Measurements from ENCODE around the gene BUB1. TPM values are rescaled to one million over a fixed set of nuclear protein-coding genes. Genes with fewer than 3 reads are reported as not detected.

Gene BUB1
- polyA plus RNA-seq, 1 donor from 2014 or later: 2.4 TPM

DNA sequence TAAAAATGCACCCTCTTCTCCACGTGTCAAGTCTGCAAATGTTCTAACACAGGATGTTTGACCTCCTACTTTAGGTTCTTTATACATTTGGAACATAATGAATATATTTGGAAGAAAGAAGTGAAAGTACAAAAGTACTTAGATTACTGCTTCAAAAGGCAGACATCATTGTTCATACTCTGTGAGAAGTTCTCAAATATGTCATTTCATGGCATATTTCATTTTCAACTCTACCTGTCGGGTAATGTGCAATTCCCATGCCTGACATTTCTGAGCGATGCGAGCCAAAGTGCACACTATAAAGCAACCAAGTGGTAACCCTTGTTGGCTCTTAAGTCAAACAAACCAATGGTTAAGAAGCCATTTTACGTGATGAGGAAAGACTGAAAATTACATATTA lies 7.0 kb downstream of the BUB1 start:
- H3F3A ChIP-seq (ENCODE audit: insufficient read depth, low read length, poor library complexity, severe bottlenecking): no peaks in the 10 kb centered on the region
- H3K4me2 ChIP-seq (ENCODE audit: low read length): no peak overlapping the region
- H3K9ac ChIP-seq (ENCODE audit: low read length): no peak overlapping the region
- no peaks in the 10 kb centered on the region for H3K9me2 ChIP-seq (ENCODE audit: insufficient read depth, low read length)
- no peak for TF ChIP-seq EZH2 (IDR thresholded peaks at IDR 0.05; ENCODE audit: borderline replicate concordance, insufficient read depth, low read length, poor library complexity, severe bottlenecking)
- no peaks in the 10 kb centered on the region for H3K36me3 ChIP-seq (ENCODE audit: insufficient read depth, low read length)
- H3K79me2 ChIP-seq (replicated peaks; ENCODE audit: insufficient read depth, low read length): peaks cover 3% of the 10 kb centered on the region
- no peak overlapping the region for H3K4me3 ChIP-seq (ENCODE audit: low read length)
- H3K27me3 ChIP-seq (ENCODE audit: insufficient read depth, low read depth, low read length): no peaks in the 10 kb centered on the region
- H2AFZ ChIP-seq (ENCODE audit: low read depth, low read length): no peak overlapping the region
- H3K27ac ChIP-seq (ENCODE audit: low read length): no peak overlapping the region
- H4K20me1 ChIP-seq (ENCODE audit: insufficient read depth): no peaks in the 10 kb centered on the region
- no peaks in the 10 kb centered on the region for H3K9me3 ChIP-seq (ENCODE audit: low read length)

DNA sequence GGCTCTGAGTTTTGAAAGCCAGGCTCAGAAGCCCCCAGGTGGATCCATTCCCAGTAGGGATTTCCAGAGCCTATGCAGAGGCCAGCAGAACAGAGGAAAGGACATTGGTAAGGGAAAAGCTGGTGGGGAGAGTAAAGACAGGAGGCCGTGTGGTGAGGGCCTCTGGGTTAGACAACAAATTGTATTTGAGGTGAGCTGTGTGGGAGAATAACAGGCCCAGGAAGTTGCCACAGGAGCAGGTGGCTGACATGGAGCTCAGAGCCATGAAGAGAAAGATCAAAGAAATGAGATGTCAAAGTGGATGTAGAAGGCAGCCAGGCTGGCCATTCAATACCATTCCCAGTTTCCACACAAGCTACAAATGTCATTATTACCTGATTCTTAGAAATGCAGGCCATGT lies 8.8 kb downstream of the BUB1 start:
- Histone ChIP-seq H3K27ac (ENCODE audit: low read length) (no peak overlapping the region), H3K4me3 (ENCODE audit: low read length) (no peak overlapping the region), H3K27me3 (ENCODE audit: insufficient read depth, low read depth, low read length) (no peaks in the 10 kb centered on the region), H3K36me3 (ENCODE audit: insufficient read depth, low read length) (no peaks in the 10 kb centered on the region), H3K9me2 (ENCODE audit: insufficient read depth, low read length) (no peaks in the 10 kb centered on the region), H3K4me2 (ENCODE audit: low read length) (no peak overlapping the region), H3K9ac (ENCODE audit: low read length) (no peak overlapping the region), H3F3A (ENCODE audit: insufficient read depth, low read length, poor library complexity, severe bottlenecking) (no peaks in the 10 kb centered on the region), H3K79me2 (replicated peaks; ENCODE audit: insufficient read depth, low read length) (no peaks in the 10 kb centered on the region), H4K20me1 (ENCODE audit: insufficient read depth) (no peaks in the 10 kb centered on the region), H3K9me3 (ENCODE audit: low read length) (no peaks in the 10 kb centered on the region), H2AFZ (ENCODE audit: low read depth, low read length) (no peak overlapping the region)
- TF ChIP-seq TAF1 (IDR thresholded peaks at IDR 0.05; ENCODE audit: low read depth): no peak
- no peak for TF ChIP-seq EZH2 (IDR thresholded peaks at IDR 0.05; ENCODE audit: borderline replicate concordance, insufficient read depth, low read length, poor library complexity, severe bottlenecking)
- no peak for TF ChIP-seq MXI1 (conservative IDR thresholded peaks at IDR 0.05; ENCODE audit: poor library complexity, severe bottlenecking)
- no peak for TF ChIP-seq SMC3 (conservative IDR thresholded peaks at IDR 0.05; ENCODE audit: poor library complexity)
- TF ChIP-seq, protein P1, sequence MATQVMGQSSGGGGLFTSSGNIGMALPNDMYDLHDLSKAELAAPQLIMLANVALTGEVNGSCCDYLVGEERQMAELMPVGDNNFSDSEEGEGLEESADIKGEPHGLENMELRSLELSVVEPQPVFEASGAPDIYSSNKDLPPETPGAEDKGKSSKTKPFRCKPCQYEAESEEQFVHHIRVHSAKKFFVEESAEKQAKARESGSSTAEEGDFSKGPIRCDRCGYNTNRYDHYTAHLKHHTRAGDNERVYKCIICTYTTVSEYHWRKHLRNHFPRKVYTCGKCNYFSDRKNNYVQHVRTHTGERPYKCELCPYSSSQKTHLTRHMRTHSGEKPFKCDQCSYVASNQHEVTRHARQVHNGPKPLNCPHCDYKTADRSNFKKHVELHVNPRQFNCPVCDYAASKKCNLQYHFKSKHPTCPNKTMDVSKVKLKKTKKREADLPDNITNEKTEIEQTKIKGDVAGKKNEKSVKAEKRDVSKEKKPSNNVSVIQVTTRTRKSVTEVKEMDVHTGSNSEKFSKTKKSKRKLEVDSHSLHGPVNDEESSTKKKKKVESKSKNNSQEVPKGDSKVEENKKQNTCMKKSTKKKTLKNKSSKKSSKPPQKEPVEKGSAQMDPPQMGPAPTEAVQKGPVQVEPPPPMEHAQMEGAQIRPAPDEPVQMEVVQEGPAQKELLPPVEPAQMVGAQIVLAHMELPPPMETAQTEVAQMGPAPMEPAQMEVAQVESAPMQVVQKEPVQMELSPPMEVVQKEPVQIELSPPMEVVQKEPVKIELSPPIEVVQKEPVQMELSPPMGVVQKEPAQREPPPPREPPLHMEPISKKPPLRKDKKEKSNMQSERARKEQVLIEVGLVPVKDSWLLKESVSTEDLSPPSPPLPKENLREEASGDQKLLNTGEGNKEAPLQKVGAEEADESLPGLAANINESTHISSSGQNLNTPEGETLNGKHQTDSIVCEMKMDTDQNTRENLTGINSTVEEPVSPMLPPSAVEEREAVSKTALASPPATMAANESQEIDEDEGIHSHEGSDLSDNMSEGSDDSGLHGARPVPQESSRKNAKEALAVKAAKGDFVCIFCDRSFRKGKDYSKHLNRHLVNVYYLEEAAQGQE (IDR thresholded peaks at IDR 0.05; ENCODE audit: borderline replicate concordance): no peak
- TF ChIP-seq, protein P2, sequence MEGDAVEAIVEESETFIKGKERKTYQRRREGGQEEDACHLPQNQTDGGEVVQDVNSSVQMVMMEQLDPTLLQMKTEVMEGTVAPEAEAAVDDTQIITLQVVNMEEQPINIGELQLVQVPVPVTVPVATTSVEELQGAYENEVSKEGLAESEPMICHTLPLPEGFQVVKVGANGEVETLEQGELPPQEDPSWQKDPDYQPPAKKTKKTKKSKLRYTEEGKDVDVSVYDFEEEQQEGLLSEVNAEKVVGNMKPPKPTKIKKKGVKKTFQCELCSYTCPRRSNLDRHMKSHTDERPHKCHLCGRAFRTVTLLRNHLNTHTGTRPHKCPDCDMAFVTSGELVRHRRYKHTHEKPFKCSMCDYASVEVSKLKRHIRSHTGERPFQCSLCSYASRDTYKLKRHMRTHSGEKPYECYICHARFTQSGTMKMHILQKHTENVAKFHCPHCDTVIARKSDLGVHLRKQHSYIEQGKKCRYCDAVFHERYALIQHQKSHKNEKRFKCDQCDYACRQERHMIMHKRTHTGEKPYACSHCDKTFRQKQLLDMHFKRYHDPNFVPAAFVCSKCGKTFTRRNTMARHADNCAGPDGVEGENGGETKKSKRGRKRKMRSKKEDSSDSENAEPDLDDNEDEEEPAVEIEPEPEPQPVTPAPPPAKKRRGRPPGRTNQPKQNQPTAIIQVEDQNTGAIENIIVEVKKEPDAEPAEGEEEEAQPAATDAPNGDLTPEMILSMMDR (IDR thresholded peaks at IDR 0.05; ENCODE audit: poor library complexity, severe bottlenecking): no peak
- no peak for TF ChIP-seq POLR2AphosphoS5 (IDR thresholded peaks at IDR 0.05)
- no peak for TF ChIP-seq RAD21 (conservative IDR thresholded peaks at IDR 0.05)
- TF ChIP-seq EP300 (conservative IDR thresholded peaks at IDR 0.05; ENCODE audit: poor library complexity, severe bottlenecking): no peak

DNA sequence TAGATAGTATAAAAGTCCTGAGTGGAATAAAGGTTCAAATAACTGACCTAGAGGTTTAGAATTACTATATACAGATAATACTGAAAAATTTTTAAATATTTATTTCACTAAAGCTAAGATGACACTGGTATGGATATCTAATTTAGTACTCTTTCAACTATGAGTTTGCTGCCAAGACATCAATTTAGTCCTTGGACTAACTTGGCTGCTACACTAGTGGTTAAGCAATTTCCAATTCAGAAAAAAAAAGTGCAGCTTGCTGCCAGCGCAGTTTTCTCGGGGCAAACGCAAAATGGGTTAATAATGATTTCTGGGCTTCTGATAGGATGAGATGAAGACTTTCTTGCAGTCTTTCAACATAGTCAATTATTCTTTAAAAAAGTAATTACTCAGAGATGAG lies 10.8 kb downstream of the BUB1 start:
- Histone ChIP-seq H3K4me3 (ENCODE audit: low read length) (no peak overlapping the region), H3K27ac (ENCODE audit: low read length) (no peak overlapping the region), H3K9me2 (ENCODE audit: insufficient read depth, low read length) (no peaks in the 10 kb centered on the region), H3K4me2 (ENCODE audit: low read length) (no peak overlapping the region), H3K36me3 (ENCODE audit: insufficient read depth, low read length) (no peaks in the 10 kb centered on the region), H2AFZ (ENCODE audit: low read depth, low read length) (no peak overlapping the region), H3K27me3 (ENCODE audit: insufficient read depth, low read depth, low read length) (no peaks in the 10 kb centered on the region), H3K9ac (ENCODE audit: low read length) (no peak overlapping the region), H3F3A (ENCODE audit: insufficient read depth, low read length, poor library complexity, severe bottlenecking) (no peaks in the 10 kb centered on the region), H4K20me1 (ENCODE audit: insufficient read depth) (no peaks in the 10 kb centered on the region), H3K79me2 (replicated peaks; ENCODE audit: insufficient read depth, low read length) (no peaks in the 10 kb centered on the region), H3K9me3 (ENCODE audit: low read length) (no peaks in the 10 kb centered on the region)
- TF ChIP-seq, protein P2 (IDR thresholded peaks at IDR 0.05; ENCODE audit: poor library complexity, severe bottlenecking): no peak
- TF ChIP-seq SMC3 (conservative IDR thresholded peaks at IDR 0.05; ENCODE audit: poor library complexity) (no peak), POLR2AphosphoS5 (IDR thresholded peaks at IDR 0.05) (no peak), TAF1 (IDR thresholded peaks at IDR 0.05; ENCODE audit: low read depth) (no peak)
